Progenitor cell of endocrine pancreas (in vitro differentiated cells): ENCODE measurements around the gene PRM1. TPM values are rescaled to one million over a fixed set of nuclear protein-coding genes. Genes with fewer than 3 reads are reported as not detected.
A peak's percentile ranks its signal among the peaks of the same experiment; 100 is the strongest.

Experiments
- DNase-seq: peaks from one replicate; pipeline ENCODE4 v3.0.0; 2021; ENCODE audit warnings: low spot score; ENCODE audit not compliant: unreplicated experiment
- H3K27ac Mint-ChIP-seq: 2 replicates; pipeline ENCODE4 v1.8.0; 2021; ENCODE audit warnings: mild to moderate bottlenecking, moderate library complexity, mixed read lengths
- H3K27me3 Mint-ChIP-seq: 2 replicates; pipeline ENCODE4 v1.8.0; 2021; ENCODE audit warnings: mixed read lengths
- H3K36me3 Mint-ChIP-seq: 2 replicates; pipeline ENCODE4 v1.8.0; 2022; ENCODE audit warnings: mixed read lengths; ENCODE audit not compliant: insufficient read depth
- H3K4me1 Mint-ChIP-seq: 2 replicates; pipeline ENCODE4 v1.8.0; 2021; ENCODE audit warnings: low read depth, mixed read lengths
- H3K4me3 Mint-ChIP-seq: 2 replicates; pipeline ENCODE4 v1.8.0; 2021; ENCODE audit warnings: low read depth, mild to moderate bottlenecking, moderate library complexity, mixed read lengths
- H3K9me3 Mint-ChIP-seq: 2 replicates; pipeline ENCODE4 v1.8.0; 2021; ENCODE audit warnings: low read depth, mixed read lengths
- total RNA-seq: library from RNA; stranded (reverse); gene quantifications from 2 replicates; pipeline ENCODE4 v1.2.1, GENCODE V29; 2021
- TF ChIP-seq, protein P1 (sequence below): fragments of 200-600 bp; sonication (generic); IDR thresholded peaks from one replicate; pipeline ENCODE4 v1.5.0; 2021; ENCODE audit warnings: antibody characterized with exemption, mild to moderate bottlenecking; ENCODE audit not compliant: unreplicated experiment

The PRM1 gene
- total RNA-seq, 1 donor from 2014 or later: not detected

DNA sequence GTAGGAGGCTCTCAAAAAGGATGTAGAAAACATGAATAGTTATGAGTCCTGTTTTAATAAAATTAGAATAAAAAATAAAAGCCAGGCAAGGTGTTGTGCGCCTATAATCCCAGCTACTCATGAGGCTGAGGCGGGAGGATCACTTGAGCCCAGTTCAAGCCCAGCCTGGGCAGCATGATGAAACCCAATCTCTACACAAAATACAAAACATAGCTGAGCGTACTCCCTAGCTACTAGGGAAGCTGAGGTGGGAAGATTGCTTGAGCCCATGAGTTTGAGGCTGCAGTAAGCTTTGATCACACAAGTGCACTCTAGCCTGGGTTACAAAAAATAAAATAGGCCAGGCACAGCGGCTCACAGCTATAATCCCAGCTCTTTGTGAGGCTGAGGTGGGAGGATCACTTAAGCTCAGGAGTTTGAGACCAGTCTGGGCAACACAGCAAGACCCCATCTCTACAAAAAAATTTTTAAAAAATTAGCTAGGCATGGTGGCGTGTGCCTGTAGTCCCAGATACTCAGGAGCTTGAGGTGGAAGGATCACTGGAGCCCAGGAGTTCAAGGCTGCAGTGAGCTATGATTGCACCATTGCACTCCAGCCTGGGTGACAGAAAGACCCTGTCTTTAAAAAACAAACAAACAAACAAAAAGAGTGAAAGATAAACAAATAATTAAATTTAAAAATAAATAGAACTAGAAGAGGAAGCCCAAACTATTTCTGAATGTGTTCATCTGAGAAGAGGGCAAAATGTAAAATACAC lies 17.2 kb upstream of the PRM1 start:
- Mint-ChIP-seq H3K4me3 (no peak overlapping the region), H3K9me3 (no peaks in the 10 kb centered on the region), H3K36me3 (no peaks in the 10 kb centered on the region), H3K4me1 (peaks cover 23% of the 10 kb centered on the region), H3K27ac (no peak overlapping the region), H3K27me3 (no peaks in the 10 kb centered on the region)
- DNase-seq: no peak
- TF ChIP-seq, protein P1, sequence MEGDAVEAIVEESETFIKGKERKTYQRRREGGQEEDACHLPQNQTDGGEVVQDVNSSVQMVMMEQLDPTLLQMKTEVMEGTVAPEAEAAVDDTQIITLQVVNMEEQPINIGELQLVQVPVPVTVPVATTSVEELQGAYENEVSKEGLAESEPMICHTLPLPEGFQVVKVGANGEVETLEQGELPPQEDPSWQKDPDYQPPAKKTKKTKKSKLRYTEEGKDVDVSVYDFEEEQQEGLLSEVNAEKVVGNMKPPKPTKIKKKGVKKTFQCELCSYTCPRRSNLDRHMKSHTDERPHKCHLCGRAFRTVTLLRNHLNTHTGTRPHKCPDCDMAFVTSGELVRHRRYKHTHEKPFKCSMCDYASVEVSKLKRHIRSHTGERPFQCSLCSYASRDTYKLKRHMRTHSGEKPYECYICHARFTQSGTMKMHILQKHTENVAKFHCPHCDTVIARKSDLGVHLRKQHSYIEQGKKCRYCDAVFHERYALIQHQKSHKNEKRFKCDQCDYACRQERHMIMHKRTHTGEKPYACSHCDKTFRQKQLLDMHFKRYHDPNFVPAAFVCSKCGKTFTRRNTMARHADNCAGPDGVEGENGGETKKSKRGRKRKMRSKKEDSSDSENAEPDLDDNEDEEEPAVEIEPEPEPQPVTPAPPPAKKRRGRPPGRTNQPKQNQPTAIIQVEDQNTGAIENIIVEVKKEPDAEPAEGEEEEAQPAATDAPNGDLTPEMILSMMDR: no peak

DNA sequence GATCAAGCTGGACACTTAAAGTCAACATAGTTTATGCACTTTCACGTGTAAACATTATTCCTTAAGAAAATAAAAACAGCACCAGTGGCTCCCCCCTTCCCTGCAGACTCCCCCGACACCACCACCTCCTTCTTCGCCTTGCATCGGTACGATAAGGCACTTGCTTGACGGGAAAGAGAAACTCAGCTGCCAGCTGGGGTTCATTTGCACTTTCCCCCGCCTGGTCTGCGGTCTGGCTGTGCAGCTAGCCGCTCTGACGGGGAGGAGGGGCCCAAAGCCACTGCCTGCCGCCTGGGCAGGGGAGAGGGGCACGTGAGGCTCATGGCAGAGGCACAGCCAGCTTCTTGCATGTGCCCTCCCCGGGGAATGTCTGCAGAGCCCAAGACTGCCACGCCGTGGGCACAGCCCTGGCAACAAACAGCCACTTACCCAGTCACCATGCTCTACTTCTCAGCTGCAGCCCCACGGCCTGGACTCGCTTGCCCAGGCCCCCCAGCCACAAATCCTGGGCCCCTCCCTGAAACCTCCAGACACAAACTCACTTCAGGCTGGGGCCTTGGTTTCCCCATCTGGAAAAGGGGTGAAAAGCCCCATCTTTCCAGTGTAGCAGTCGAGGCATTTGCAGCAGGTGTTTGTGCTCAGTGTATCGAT lies 16.5 kb upstream of the PRM1 start:
- H3K4me1 Mint-ChIP-seq: peaks cover 25% of the 10 kb centered on the region
- H3K27ac Mint-ChIP-seq: no peak overlapping the region
- no peaks in the 10 kb centered on the region for H3K36me3 Mint-ChIP-seq
- TF ChIP-seq, protein P1: no peak
- H3K9me3 Mint-ChIP-seq: no peaks in the 10 kb centered on the region
- peak; percentile 26 for DNase-seq
- no peak overlapping the region for H3K4me3 Mint-ChIP-seq
- no peaks in the 10 kb centered on the region for H3K27me3 Mint-ChIP-seq

DNA sequence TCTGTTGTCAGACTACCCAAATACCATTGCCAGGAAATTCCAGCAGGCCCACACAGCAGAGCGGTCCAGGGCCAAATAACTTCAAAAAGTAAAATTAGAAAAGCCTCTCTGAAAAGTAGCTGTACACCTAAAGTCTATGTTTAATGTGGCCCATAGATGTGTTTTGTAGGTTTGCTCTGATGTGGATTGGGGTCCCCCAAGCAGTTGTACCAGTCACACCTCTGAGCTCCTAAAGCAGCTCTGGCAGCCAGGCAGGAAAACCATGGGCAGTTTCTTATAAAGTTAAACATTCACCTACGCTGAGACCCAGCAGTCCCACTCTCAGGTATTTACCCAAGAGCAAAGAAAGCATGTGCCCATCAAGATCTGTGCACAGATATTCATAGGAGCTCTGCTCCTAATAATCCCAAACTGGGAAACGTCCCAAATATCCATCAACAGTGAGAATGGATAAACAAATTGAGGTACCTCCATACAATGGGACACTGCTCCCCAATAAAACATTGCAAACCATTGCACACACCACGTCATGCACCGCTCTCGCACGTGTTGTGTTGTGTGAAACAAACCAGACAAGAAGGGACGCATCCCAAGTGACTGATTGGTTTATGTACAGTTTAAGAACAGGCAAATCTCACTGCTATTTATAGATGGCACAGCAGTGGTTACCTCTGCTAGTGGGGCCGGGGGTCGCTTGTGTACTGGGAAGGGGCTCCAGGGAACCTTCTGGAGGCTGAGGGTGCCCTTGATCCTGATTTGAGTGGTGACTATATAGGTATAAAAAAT lies 15.8 kb upstream of the PRM1 start:
- TF ChIP-seq, protein P1: no peak
- Mint-ChIP-seq H3K27me3 (no peaks in the 10 kb centered on the region), H3K9me3 (no peaks in the 10 kb centered on the region), H3K4me3 (no peak overlapping the region), H3K36me3 (no peaks in the 10 kb centered on the region), H3K27ac (peak overlapping the region; percentile 81), H3K4me1 (peaks cover 26% of the 10 kb centered on the region)
- no peak for DNase-seq

DNA sequence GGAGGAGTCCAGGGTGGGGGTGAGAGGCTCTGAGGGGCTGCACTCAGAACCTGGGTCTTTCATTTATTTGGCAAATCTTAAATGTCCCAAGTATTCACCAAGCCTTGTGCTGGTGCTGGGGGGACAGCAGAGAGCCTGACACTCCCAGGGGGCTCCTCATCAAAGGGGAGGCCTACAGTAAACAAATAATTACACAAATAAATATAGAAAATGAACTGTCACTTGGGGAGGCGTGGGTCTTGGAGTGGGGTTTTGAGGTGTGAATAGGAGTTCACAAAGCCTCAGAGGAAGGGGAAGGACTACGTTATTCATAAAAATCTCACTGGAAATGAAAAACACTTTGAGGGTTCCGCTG lies 15.2 kb upstream of the PRM1 start:
- Mint-ChIP-seq H3K27ac (peak overlapping the region; percentile 81), H3K9me3 (no peaks in the 10 kb centered on the region)
- no peak for DNase-seq

DNA sequence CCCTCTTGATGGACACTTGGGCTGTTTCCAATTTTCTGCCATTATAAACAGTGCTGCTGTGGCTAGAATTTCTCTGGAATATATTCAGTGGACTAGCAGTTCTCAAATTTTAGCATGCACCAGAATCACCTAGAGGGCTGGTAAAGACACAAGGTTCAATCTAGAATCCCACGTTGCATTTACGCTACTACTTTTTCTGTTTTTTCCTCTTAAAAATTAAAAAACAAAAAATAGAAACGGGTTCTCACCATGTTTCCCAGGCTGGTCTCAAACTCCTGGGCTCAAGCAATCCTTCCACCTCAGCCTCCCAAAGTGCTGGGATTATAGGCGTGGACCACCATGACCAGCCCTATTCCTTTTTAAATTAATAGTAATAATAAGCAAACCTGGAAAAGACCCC lies 14.5 kb upstream of the PRM1 start:
- Mint-ChIP-seq H3K9me3 (no peaks in the 10 kb centered on the region), H3K4me3 (no peak overlapping the region), H3K36me3 (no peaks in the 10 kb centered on the region), H3K27me3 (no peaks in the 10 kb centered on the region), H3K4me1 (peaks cover 28% of the 10 kb centered on the region), H3K27ac (no peak overlapping the region)
- TF ChIP-seq, protein P1: no peak
- DNase-seq: no peak

More for the DNA sequence above, 15.2 kb upstream of the PRM1 start:
- Mint-ChIP-seq H3K4me1 (peaks cover 27% of the 10 kb centered on the region), H3K36me3 (no peaks in the 10 kb centered on the region), H3K4me3 (no peak overlapping the region), H3K27me3 (no peaks in the 10 kb centered on the region)
- TF ChIP-seq, protein P1: no peak
